Measurements from ENCODE around the gene ATP5PO. TPM values are rescaled to one million over a fixed set of nuclear protein-coding genes. Genes with fewer than 3 reads are reported as not detected.

Gene ATP5PO
- total and polyA plus RNA-seq, 2 of the 8 experiments (the other 6 are each of a cell fraction or from before 2014, with no cell fraction given): 251 to 267 TPM

DNA sequence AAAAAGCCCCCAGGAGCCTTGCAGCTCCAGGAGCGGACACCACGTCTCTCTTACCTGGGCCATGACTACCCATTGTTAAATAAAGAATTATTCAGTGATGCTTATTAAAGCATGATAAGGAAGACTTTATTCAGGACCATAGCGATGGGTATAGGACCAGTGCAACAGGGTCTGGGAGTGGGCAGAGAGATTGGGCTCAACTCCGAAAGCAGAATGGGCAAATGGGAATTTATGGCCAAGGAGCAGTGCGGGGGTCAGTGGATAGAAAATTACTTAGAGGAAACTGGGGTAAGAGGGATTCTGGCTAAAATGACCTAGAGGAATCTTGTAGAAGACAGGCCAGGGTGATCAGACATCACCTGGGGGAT, 580 bp upstream of the ATP5PO start (continued):
- TF ChIP-seq, protein P1, sequence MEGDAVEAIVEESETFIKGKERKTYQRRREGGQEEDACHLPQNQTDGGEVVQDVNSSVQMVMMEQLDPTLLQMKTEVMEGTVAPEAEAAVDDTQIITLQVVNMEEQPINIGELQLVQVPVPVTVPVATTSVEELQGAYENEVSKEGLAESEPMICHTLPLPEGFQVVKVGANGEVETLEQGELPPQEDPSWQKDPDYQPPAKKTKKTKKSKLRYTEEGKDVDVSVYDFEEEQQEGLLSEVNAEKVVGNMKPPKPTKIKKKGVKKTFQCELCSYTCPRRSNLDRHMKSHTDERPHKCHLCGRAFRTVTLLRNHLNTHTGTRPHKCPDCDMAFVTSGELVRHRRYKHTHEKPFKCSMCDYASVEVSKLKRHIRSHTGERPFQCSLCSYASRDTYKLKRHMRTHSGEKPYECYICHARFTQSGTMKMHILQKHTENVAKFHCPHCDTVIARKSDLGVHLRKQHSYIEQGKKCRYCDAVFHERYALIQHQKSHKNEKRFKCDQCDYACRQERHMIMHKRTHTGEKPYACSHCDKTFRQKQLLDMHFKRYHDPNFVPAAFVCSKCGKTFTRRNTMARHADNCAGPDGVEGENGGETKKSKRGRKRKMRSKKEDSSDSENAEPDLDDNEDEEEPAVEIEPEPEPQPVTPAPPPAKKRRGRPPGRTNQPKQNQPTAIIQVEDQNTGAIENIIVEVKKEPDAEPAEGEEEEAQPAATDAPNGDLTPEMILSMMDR (IDR thresholded peaks at IDR 0.05; ENCODE audit: control extremely low read depth in 1 of 3, insufficient read depth in 1 of 3, low read depth in 1 of 3, low read length in 3 of 3): no peak
- TF ChIP-seq RXRA (IDR thresholded peaks at IDR 0.05; ENCODE audit: insufficient read depth, low read depth, low read length) (no peak), TCF12 (IDR thresholded peaks at IDR 0.05; ENCODE audit: low read depth, low read length) (no peak)
